Measurements from ENCODE around the gene EPB41L4B.
A peak's percentile ranks its signal among the peaks of the same experiment; 100 is the strongest.
"Not testable (repeated sequence)": the region's sequence is repeated elsewhere in the genome, so short reads cannot be mapped to it uniquely, and the experiment has no call there.

EPB41L4B gene

GRCh38 chr9:109320742-109321448 is at the start of gene EPB41L4B:
TSS of gene EPB41L4B (minus strand) at chr9:109321059. CDS start at chr9:109320446, 613 bp downstream.
- Histone ChIP-seq H3K27me3 (ENCODE audit: control insufficient read depth, insufficient read depth, low read length) (peaks cover 3% of the 10 kb centered on the region), H3K9ac (ENCODE audit: low read length) (no peak within 1 kb of the TSS), H3K4me3 (ENCODE audit: low read length) (peak within 1 kb of the TSS; percentile 64), H3K36me3 (ENCODE audit: control insufficient read depth, insufficient read depth, low read length) (no peaks in the 10 kb centered on the region), H3K27ac (ENCODE audit: low read depth, low read length) (no peak within 1 kb of the TSS), H3K4me1 (ENCODE audit: control insufficient read depth, insufficient read depth, low read length) (no peaks in the 10 kb centered on the region)

DNA sequence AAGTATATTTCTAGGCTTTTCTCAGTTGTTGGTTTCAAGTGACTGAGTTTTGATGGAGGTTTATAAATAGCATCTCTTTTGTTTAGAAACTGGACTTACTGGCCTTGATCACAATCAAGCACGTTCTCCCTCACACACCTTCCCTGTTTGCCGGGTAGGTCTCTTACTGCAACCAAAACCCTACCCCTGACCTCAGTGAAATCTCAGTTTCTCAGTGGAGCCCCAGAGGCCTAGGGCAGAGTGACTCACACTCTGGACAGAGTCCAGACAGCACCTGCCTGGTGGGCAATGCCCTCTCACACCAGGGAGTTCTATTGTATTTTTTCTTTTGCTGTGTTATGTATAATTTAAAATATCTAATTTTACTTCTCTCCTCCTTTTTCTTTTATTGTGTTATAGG is 48.4 kb upstream of the EPB41L4B start:
- H3K27ac ChIP-seq (ENCODE audit: low read depth, low read length), result no peak overlapping the region

GRCh38 chr9:109360771-109361170 is 39.9 kb upstream of the EPB41L4B start:
- no peak overlapping the region for H3K4me3 ChIP-seq (ENCODE audit: low read length)
- no peaks in the 10 kb centered on the region for H3K27me3 ChIP-seq (ENCODE audit: control insufficient read depth, insufficient read depth, low read length)
- no peaks in the 10 kb centered on the region for H3K4me1 ChIP-seq (ENCODE audit: control insufficient read depth, insufficient read depth, low read length)
- no peak overlapping the region for H3K27ac ChIP-seq (ENCODE audit: low read depth, low read length)
- H3K9ac ChIP-seq (ENCODE audit: low read length), result no peak overlapping the region
- H3K36me3 ChIP-seq (ENCODE audit: control insufficient read depth, insufficient read depth, low read length), result no peaks in the 10 kb centered on the region

More for the DNA sequence above, 48.4 kb upstream of the EPB41L4B start:
- Histone ChIP-seq H3K9ac (ENCODE audit: low read length) (no peak overlapping the region), H3K4me1 (ENCODE audit: control insufficient read depth, insufficient read depth, low read length) (no peaks in the 10 kb centered on the region), H3K36me3 (ENCODE audit: control insufficient read depth, insufficient read depth, low read length) (no peaks in the 10 kb centered on the region), H3K27me3 (ENCODE audit: control insufficient read depth, insufficient read depth, low read length) (no peaks in the 10 kb centered on the region), H3K4me3 (ENCODE audit: low read length) (no peak overlapping the region)

DNA sequence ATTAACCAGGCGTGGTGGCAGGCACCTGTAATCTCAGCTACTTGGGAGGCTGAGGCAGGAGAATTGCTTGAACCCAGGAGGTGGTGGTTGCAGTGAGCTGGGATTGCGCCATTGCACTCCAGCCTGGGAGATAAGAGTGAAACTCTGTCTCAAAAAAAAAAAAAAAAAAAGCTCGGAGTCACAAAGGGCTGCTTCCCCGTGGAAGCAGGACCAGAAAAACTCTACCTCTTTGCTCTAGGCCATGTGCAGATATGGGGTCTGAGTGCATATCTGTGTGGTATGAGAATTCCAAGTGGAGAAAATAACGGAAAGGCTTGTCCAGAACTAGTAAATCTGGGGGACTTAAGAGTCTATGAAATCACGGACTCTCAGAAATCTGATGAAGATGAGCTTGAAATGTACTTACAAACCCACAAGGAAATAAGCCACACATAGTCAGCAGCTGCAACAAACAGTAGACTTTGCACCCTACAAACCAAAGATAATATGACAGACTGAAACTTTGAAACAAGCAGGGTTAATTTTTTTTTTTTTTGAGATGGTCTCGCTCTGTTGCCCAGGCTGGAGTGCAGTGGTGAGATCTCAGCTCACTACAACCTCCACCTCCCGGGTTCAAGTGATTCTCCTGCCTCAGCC is 38.2 kb upstream of the EPB41L4B start:
- H3K27me3 ChIP-seq (ENCODE audit: control insufficient read depth, insufficient read depth, low read length); H3K9ac ChIP-seq (ENCODE audit: low read length); H3K4me1 ChIP-seq (ENCODE audit: control insufficient read depth, insufficient read depth, low read length); H3K4me3 ChIP-seq (ENCODE audit: low read length); H3K27ac ChIP-seq (ENCODE audit: low read depth, low read length); H3K36me3 ChIP-seq (ENCODE audit: control insufficient read depth, insufficient read depth, low read length): not testable (repeated sequence)

DNA sequence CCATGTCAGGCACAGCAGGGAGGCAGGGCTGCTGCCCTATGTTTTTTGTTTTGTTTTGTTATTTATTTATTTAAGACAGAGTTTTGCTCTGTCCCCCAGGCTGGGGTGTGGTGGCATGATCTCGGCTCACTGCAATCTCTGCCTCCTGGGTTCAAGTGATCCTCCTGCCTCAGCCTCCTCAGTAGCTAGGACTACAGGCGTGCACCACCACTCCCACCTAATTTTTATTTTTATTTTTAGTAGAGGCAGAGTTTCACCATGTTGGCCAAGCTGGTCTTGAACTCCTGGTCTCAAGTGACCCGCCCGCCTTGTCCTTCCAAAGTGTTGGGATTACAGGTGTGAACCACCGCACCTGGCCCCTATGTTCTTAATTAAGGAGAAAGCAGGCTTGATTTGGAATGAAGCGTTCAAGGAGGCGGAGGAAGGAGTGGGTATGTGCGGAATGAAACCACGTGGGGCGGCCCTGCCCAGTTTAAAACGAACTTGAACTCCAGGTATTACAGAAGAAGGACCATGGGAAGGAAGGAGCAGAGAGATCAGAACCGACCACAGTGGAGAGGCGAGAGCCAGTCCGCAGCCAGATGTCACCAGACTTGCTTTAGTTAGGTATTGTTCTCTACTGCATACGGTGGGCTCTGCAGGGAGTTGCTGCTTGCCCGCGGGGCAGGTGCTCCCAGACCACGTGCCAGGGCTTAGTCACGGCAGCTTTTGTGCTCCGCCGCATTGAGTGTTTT is 34.9 kb upstream of the EPB41L4B start:
- no peak overlapping the region for H3K4me3 ChIP-seq (ENCODE audit: low read length)
- H3K9ac ChIP-seq (ENCODE audit: low read length), result no peak overlapping the region
- no peaks in the 10 kb centered on the region for H3K4me1 ChIP-seq (ENCODE audit: control insufficient read depth, insufficient read depth, low read length)
- no peaks in the 10 kb centered on the region for H3K27me3 ChIP-seq (ENCODE audit: control insufficient read depth, insufficient read depth, low read length)
- no peaks in the 10 kb centered on the region for H3K36me3 ChIP-seq (ENCODE audit: control insufficient read depth, insufficient read depth, low read length)
- no peak overlapping the region for H3K27ac ChIP-seq (ENCODE audit: low read depth, low read length)

DNA sequence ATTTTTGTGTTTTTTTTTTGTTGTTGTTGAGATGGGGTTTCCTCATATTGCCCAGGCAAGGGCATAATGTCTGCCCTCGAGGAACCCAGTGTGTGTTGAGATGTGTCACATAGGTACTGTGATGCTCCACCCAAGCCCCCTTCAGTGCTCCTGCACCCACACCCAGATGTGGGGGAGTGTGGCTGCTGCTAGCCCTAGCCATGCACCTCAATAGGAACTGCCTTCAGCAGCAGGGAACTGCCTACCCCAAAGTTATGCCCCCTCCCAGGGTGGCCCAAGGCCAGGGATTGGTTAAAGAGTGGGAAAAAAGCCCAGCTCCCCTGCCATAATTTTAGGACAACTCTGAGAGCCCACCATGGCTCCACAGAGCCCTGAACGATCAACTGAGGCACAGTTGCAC is 33.3 kb upstream of the EPB41L4B start:
- H3K27ac ChIP-seq (ENCODE audit: low read depth, low read length), result no peak overlapping the region
- no peak overlapping the region for H3K9ac ChIP-seq (ENCODE audit: low read length)
- H3K4me3 ChIP-seq (ENCODE audit: low read length), result no peak overlapping the region
- no peaks in the 10 kb centered on the region for H3K36me3 ChIP-seq (ENCODE audit: control insufficient read depth, insufficient read depth, low read length)
- no peaks in the 10 kb centered on the region for H3K4me1 ChIP-seq (ENCODE audit: control insufficient read depth, insufficient read depth, low read length)
- H3K27me3 ChIP-seq (ENCODE audit: control insufficient read depth, insufficient read depth, low read length), result no peaks in the 10 kb centered on the region

DNA sequence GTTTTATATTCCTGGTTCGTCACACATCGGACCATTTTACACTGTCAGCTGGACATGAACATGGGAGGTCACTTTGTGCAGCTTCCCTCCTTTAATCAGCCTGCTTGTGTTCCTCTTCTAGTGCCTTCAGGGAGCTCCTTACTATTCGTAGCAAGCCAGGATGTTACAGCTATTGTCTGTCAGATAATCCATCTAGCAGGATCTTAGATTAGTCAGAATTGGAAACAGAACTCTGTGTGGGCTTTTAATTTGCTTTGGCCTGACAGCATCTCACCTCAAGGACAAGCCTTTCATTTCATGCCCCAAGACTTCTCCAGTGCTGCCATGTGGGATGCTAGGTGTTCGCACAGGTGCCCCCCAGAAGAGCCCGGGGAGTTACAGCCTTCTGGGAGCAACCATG is 30.2 kb upstream of the EPB41L4B start:
- Histone ChIP-seq H3K4me1 (ENCODE audit: control insufficient read depth, insufficient read depth, low read length) (no peaks in the 10 kb centered on the region), H3K27ac (ENCODE audit: low read depth, low read length) (no peak overlapping the region), H3K4me3 (ENCODE audit: low read length) (no peak overlapping the region), H3K36me3 (ENCODE audit: control insufficient read depth, insufficient read depth, low read length) (no peaks in the 10 kb centered on the region), H3K27me3 (ENCODE audit: control insufficient read depth, insufficient read depth, low read length) (no peaks in the 10 kb centered on the region), H3K9ac (ENCODE audit: low read length) (no peak overlapping the region)

DNA sequence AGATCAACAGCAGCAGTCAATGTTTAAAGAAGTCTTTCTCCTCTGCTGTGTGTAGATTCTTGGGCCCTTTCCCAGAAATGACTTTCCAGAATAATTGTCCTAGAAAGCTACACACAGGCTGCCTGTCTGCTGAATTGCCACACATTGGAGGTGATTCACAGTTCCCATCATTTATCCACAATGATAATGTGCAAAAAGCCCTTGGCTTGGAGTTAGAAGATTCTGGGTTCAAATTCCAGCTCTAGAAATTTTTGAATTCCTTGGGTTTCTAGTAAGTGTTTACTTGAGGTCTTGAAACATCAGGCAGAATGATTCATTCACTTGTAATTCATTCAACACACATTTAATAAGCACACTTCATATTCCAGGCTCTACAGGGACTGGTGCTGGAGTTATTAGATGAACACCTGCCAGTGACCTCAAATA is 28.6 kb upstream of the EPB41L4B start:
- no peak overlapping the region for H3K27ac ChIP-seq (ENCODE audit: low read depth, low read length)
- H3K36me3 ChIP-seq (ENCODE audit: control insufficient read depth, insufficient read depth, low read length), result no peaks in the 10 kb centered on the region
- H3K4me1 ChIP-seq (ENCODE audit: control insufficient read depth, insufficient read depth, low read length), result no peaks in the 10 kb centered on the region
- no peak overlapping the region for H3K9ac ChIP-seq (ENCODE audit: low read length)
- no peak overlapping the region for H3K4me3 ChIP-seq (ENCODE audit: low read length)
- no peaks in the 10 kb centered on the region for H3K27me3 ChIP-seq (ENCODE audit: control insufficient read depth, insufficient read depth, low read length)

DNA sequence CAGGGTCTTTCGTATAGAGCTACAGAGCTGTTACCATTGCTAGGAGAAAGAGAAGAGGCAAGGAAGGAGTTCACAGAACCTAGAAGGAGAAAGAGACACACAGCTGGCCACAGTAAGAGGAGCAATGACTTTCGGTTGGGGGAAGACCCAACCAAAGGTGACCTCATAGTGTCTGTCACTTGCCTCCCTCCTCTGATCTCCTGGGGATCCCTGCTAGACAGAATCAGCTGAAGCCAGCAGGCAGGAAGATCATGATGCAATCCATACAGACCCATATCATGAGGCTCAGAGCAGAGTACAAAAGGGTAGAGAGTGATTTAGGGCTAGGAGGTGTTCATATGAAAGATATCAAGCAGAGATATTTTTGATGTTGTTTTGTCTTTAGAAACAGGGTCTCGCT is 26.0 kb upstream of the EPB41L4B start:
- Histone ChIP-seq H3K27ac (ENCODE audit: low read depth, low read length) (no peak overlapping the region), H3K4me3 (ENCODE audit: low read length) (no peak overlapping the region), H3K27me3 (ENCODE audit: control insufficient read depth, insufficient read depth, low read length) (no peaks in the 10 kb centered on the region), H3K4me1 (ENCODE audit: control insufficient read depth, insufficient read depth, low read length) (no peaks in the 10 kb centered on the region), H3K9ac (ENCODE audit: low read length) (no peak overlapping the region), H3K36me3 (ENCODE audit: control insufficient read depth, insufficient read depth, low read length) (no peaks in the 10 kb centered on the region)

- Histone ChIP-seq H3K4me3 (ENCODE audit: low read length) (no peak overlapping the region), H3K27ac (ENCODE audit: low read depth, low read length) (no peak overlapping the region), H3K4me1 (ENCODE audit: control insufficient read depth, insufficient read depth, low read length) (no peaks in the 10 kb centered on the region), H3K36me3 (ENCODE audit: control insufficient read depth, insufficient read depth, low read length) (no peaks in the 10 kb centered on the region), H3K27me3 (ENCODE audit: control insufficient read depth, insufficient read depth, low read length) (no peaks in the 10 kb centered on the region), H3K9ac (ENCODE audit: low read length) (no peak overlapping the region)
These were observed 24.0 kb upstream of the EPB41L4B start for GRCh38 chr9:109344866-109345265.

DNA sequence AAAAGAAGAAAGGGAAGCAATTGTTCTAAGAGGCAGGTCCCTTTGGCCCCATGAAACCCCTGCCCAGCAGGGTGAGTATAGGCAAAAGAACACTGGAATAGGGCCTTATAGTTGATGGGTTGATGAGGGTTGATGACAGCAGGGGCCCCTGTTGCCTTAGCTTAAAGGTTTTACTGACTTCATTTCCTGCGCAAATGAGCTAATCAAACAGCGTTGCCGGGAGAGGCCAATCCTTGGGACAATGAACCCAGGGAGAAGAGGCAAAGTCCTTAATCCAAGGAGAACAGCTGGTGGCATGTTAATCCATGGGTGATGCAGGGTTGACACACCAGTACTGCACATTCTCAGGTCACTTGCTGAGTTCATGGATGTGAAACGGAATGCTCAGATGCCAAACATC is 22.0 kb upstream of the EPB41L4B start:
- Histone ChIP-seq H3K9ac (ENCODE audit: low read length) (no peak overlapping the region), H3K27ac (ENCODE audit: low read depth, low read length) (no peak overlapping the region), H3K36me3 (ENCODE audit: control insufficient read depth, insufficient read depth, low read length) (no peaks in the 10 kb centered on the region), H3K4me1 (ENCODE audit: control insufficient read depth, insufficient read depth, low read length) (no peaks in the 10 kb centered on the region), H3K4me3 (ENCODE audit: low read length) (no peak overlapping the region), H3K27me3 (ENCODE audit: control insufficient read depth, insufficient read depth, low read length) (no peaks in the 10 kb centered on the region)

DNA sequence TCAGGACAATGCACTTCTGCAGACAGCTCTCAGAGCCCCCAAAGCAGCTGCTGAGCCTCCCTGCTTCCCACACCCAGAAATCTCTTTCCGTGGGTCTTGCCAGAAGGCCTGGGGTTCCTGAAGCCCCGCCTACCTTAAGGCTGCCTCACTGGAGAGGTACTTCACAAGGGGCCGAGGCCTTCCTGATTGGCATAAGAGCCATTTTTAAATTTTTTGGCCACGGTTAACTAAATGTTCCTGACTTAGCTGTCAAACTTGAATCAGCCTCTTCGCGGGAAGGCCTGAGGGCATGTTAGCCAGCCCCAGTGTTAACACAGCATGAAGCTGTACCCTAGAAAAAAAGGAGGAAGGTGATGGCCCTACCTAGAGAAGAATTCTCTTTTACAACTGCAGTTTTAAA is 20.7 kb upstream of the EPB41L4B start:
- H3K4me3 ChIP-seq (ENCODE audit: low read length), result no peak overlapping the region
- no peak overlapping the region for H3K27ac ChIP-seq (ENCODE audit: low read depth, low read length)
- H3K36me3 ChIP-seq (ENCODE audit: control insufficient read depth, insufficient read depth, low read length), result no peaks in the 10 kb centered on the region
- H3K4me1 ChIP-seq (ENCODE audit: control insufficient read depth, insufficient read depth, low read length), result no peaks in the 10 kb centered on the region
- H3K9ac ChIP-seq (ENCODE audit: low read length), result no peak overlapping the region
- H3K27me3 ChIP-seq (ENCODE audit: control insufficient read depth, insufficient read depth, low read length), result no peaks in the 10 kb centered on the region

All from rectal smooth muscle tissue (tissue), 1 donor.